Pancreas (tissue), 10 donors: ENCODE data around the gene LACC1. TPM values are rescaled to one million over a fixed set of nuclear protein-coding genes. Genes with fewer than 3 reads are reported as not detected.

Source experiments
- ATAC-seq, 4 donors: fragments of 200-7000 bp; cut with Tn5 transposase; one replicate each; pipeline versions ENCODE4 v1.8.0 to v1.9.1; 2020; ENCODE audit warnings: mild to moderate bottlenecking in 4 of 4, moderate library complexity in 4 of 4
- DNase-seq, 6 donors: peaks; one replicate each; pipeline ENCODE4 v3.0.0-alpha.2; 2020
- FAIRE-seq: peaks from 2 replicates; lab custom pipeline; 2012; peaks lifted over from hg19 to GRCh38; lab: Jason Lieb, UNC
- H3K27ac ChIP-seq, 4 donors: fragments of 200-600 bp; sonication (generic); 1 replicate in 3 of 4; 2 replicates in 1 of 4; pipeline versions ENCODE4 v1.5.0 to v1.8.0; 2020
- H3K27me3 ChIP-seq, 4 donors: fragments of 200-600 bp; one replicate each; pipeline ENCODE4 v1.8.0; 2021
- H3K36me3 ChIP-seq, 3 donors: fragments of 200-600 bp; sonication (generic) in 1 of 3; one replicate each; pipeline versions ENCODE4 v1.5.0 to v1.8.0; 2020 to 2021
- H3K4me1 ChIP-seq, 3 donors: fragments of 200-600 bp; one replicate each; pipeline ENCODE4 v1.8.0; 2021
- H3K4me3 ChIP-seq, 4 donors: fragments of 200-600 bp; sonication (generic) in 2 of 4; one replicate each; pipeline versions ENCODE4 v1.5.0 to v1.8.0; 2020 to 2021
- H3K9me3 ChIP-seq, 4 donors: fragments of 200-600 bp; one replicate each; pipeline ENCODE4 v1.8.0; 2021
- WGBS, 2 donors: extraction: QIAGEN DNeasy Blood & Tissue Kit; methylation state at CpG; one replicate each; pipeline ENCODE4 v1.1.7; 2013; 5-methylcytosine and 5-hydroxymethylcytosine counted together
- intact Hi-C, 3 donors: fragments of 100-400 bp; cut with DNase I; formaldehyde crosslinking; loops; one replicate each; pipeline versions ENCODE4 v1.11.1 to v1.14.2; 2022
- polyA plus RNA-seq, 2 donors: library from polyadenylated mRNA; stranded (reverse); fragments of 200-250 nt; gene quantifications; one replicate each; pipeline ENCODE4 v1.2.3, GENCODE V29; 2013
- total RNA-seq, 6 donors: library from RNA; stranded (reverse); fragmentation: NEBNext Ultra II Directional in 4 of 6; extraction: Animal tissue kit (Norgen Biotek cat#: 25700) in 4 of 6; gene quantifications; one replicate each; pipeline versions ENCODE4 v1.2.1 to v1.2.4, GENCODE V29; 2021 to 2023
- TF ChIP-seq, protein P1 (sequence below), 4 donors: fragments of 200-600 bp; sonication (generic) in 3 of 4; IDR thresholded peaks; one replicate each; pipeline versions ENCODE4 v1.5.0 to v1.8.0; 2021; ENCODE audit warnings: antibody characterized with exemption in 4 of 4
- donor health status: healthy with polysubstance abuse.
- donor health status: DM: no; HTN: no; CAD: no; lungs with moderate emphysema.
- donor health status: DM: no; HTN: no; CAD: no.
- donor health status: control.
- donor health status: control.
- donor health status: Bipolar disorder and iron deficiency.
- donor health status: DM: yes; HTN: yes; CAD: no.
- donor health status: DM: no; HTN: no; CAD: no.
- donor health status: DM: no; HTN: no; CAD: no.
- donor health status: DM: yes; HTN: yes; CAD: no.

Gene LACC1
- total and polyA plus RNA-seq, 8 donors, result 2.5 to 5.9 (median 3.6) TPM

DNA sequence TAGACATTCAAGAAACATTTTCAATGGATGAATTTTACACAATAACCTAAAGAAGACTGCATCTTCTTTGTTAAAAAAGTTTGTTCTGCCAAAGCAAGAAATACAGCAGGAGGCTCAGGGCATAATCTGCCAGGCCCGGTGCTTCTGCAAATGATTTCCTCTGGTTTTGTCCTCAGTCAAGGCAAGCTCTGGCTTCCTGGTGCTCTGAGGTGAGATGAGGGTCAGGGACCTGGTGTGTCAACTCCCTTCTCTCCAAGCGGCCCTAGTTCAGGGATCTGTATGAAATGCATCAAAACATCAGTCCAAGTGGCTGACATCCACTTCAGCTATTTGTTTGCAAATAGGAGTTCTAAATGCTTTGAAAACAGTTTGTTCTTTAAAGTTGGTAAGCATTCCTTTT is 31.6 kb downstream of the LACC1 start:
- FAIRE-seq (no peak), ATAC-seq (no peak), DNase-seq (no peak)
- TF ChIP-seq, protein P1, sequence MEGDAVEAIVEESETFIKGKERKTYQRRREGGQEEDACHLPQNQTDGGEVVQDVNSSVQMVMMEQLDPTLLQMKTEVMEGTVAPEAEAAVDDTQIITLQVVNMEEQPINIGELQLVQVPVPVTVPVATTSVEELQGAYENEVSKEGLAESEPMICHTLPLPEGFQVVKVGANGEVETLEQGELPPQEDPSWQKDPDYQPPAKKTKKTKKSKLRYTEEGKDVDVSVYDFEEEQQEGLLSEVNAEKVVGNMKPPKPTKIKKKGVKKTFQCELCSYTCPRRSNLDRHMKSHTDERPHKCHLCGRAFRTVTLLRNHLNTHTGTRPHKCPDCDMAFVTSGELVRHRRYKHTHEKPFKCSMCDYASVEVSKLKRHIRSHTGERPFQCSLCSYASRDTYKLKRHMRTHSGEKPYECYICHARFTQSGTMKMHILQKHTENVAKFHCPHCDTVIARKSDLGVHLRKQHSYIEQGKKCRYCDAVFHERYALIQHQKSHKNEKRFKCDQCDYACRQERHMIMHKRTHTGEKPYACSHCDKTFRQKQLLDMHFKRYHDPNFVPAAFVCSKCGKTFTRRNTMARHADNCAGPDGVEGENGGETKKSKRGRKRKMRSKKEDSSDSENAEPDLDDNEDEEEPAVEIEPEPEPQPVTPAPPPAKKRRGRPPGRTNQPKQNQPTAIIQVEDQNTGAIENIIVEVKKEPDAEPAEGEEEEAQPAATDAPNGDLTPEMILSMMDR (IDR thresholded peaks at IDR 0.05), result no peak
- Histone ChIP-seq H3K9me3 (no peaks in the 10 kb centered on the region), H3K4me1 (peaks cover 0 to 2% (median 0%) of the 10 kb centered on the region in 3 donors), H3K27ac (no peak overlapping the region), H3K4me3 (no peak overlapping the region), H3K36me3 (no peaks in the 10 kb centered on the region), H3K27me3 (no peaks in the 10 kb centered on the region)
- intact Hi-C loops, result loop anchor here in 1 of 3 donors (10.0 kb wide), 1 partner anchor 134 kb away; no protein-coding TSS in a partner anchor
- WGBS, 2 donors, result 65 to 74% methylated on average over 2 of the region's 2 CpGs

DNA sequence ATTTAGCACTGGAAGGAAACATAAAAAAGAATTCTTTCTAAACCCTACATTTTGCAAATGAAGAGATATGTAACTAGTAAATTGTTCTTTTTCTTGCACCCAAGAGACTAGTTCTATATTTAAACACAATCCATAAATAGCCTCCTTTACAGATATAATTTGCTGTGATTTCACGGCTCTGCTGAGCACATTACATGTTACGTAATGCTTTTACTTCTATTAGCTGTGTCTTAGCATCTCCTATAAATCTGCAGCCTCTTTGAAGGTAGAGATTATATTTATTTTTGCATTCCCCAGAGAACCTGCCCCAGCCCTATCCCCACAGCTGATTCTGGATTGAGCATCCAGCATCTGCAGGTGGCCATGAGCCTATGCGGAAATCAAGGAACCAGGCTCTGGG is 32.2 kb downstream of the LACC1 start:
- intact Hi-C loops, result loop anchor here in 1 of 3 donors (10.0 kb wide), 1 partner anchor 133 kb away; no protein-coding TSS in a partner anchor
- DNase-seq (no peak), ATAC-seq (no peak), FAIRE-seq (no peak)
- Histone ChIP-seq H3K27me3 (no peaks in the 10 kb centered on the region), H3K4me3 (no peak overlapping the region), H3K4me1 (peaks cover 0 to 2% (median 0%) of the 10 kb centered on the region in 3 donors), H3K27ac (no peak overlapping the region), H3K36me3 (no peaks in the 10 kb centered on the region), H3K9me3 (no peaks in the 10 kb centered on the region)
- WGBS, 2 donors, result 85 to 90% methylated on average over 3 of the region's 3 CpGs
- TF ChIP-seq, protein P1 (IDR thresholded peaks at IDR 0.05), result no peak

DNA sequence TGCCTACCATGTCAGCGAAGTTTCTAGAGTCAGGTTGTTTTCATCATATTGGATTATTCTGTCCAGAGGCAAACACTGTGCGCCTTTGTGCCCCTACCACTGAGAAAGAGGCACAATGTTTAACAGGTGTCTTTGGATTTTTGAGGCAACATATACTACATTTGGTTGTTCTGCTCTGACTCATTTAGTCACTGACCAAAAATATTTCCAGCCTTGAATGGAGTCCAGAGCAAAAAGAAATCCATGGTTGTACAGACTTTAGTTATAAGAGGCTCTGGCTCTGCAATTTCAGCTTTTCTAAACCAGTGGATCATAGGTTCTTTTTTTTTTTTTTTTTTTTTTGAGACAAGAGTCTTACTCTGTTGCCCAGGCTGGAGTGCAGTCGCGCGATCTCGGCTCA is 35.7 kb downstream of the LACC1 start:
- ATAC-seq (peak in 1 of 4 donors; percentile 24), DNase-seq (no peak), FAIRE-seq (no peak)
- no peaks in the 10 kb centered on the region for H3K9me3 ChIP-seq
- no peak overlapping the region for H3K4me3 ChIP-seq
- H3K36me3 ChIP-seq, result no peaks in the 10 kb centered on the region
- no peak overlapping the region for H3K27ac ChIP-seq
- intact Hi-C loops, result loop anchor here in 1 of 3 donors (10.0 kb wide), 1 partner anchor 129 kb away; no protein-coding TSS in a partner anchor
- H3K27me3 ChIP-seq, result no peaks in the 10 kb centered on the region
- H3K4me1 ChIP-seq, result no peaks in the 10 kb centered on the region
- WGBS, 2 donors, result 85 to 97% methylated on average over 6 of the region's 6 CpGs
- TF ChIP-seq, protein P1 (IDR thresholded peaks at IDR 0.05), result no peak

DNA sequence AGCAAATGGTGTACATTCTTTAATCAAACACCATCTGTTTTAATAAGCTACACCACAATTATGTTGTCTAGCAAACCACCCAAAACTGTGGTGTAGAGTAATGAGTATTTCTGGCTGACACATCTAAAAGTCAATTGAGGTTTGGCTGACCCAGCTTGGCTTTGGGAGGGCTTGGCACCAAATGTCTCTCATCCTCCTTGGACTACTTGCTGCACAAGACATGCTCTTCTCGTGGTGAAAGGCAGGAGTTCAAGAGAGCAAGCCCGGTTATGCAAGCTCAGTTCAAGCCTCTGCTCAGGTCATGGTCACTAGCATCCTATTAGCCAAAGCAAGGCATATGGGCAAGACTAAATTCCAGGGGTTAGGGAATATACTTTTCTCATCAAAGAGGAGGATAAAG is 37.1 kb downstream of the LACC1 start:
- ATAC-seq, result no peak
- Histone ChIP-seq H3K4me1 (no peaks in the 10 kb centered on the region), H3K27me3 (no peaks in the 10 kb centered on the region), H3K27ac (no peak overlapping the region), H3K9me3 (no peaks in the 10 kb centered on the region), H3K4me3 (no peak overlapping the region), H3K36me3 (no peaks in the 10 kb centered on the region)
- intact Hi-C loops, result loop anchor here in 1 of 3 donors (10.0 kb wide), 1 partner anchor 128 kb away; no protein-coding TSS in a partner anchor
- TF ChIP-seq, protein P1 (IDR thresholded peaks at IDR 0.05), result no peak
- FAIRE-seq, result no peak
- DNase-seq, result no peak
- WGBS, 2 donors, result 44 to 60% methylated on average over 2 of the region's 2 CpGs

DNA sequence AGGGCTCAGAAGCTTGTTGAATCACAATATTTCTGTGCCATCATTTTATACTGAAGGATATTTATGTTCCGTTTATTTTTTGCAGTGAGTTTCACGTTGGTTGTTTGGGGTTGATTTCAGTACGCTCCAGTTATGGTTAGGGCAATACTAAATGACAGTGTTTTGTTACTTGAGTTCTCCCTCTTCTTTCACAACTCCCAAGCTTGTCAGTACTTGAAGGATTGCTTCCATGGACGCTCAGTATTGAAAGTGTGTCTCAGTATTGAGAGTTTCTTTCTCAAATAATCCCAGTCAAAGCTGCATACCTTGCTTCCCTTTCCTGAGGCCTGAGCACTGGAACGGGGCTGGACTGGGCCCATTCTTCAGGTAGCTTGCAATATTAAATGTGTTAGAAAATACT is 38.9 kb downstream of the LACC1 start:
- no peaks in the 10 kb centered on the region for H3K9me3 ChIP-seq
- no peaks in the 10 kb centered on the region for H3K36me3 ChIP-seq
- H3K27ac ChIP-seq, result no peak overlapping the region
- TF ChIP-seq, protein P1 (IDR thresholded peaks at IDR 0.05), result no peak
- DNase-seq, result no peak
- no peaks in the 10 kb centered on the region for H3K27me3 ChIP-seq
- ATAC-seq, result no peak
- WGBS, 2 donors, result 71 to 72% methylated on average over 5 of the region's 5 CpGs
- intact Hi-C loops, result loop anchor here in 1 of 3 donors (10.0 kb wide), 1 partner anchor 126 kb away; no protein-coding TSS in a partner anchor
- no peak overlapping the region for H3K4me3 ChIP-seq
- no peaks in the 10 kb centered on the region for H3K4me1 ChIP-seq
- no peak for FAIRE-seq
